RKO (cell line): Measurements from ENCODE around the gene PPFIA3.
"Not testable (repeated sequence)": the region's sequence is repeated elsewhere in the genome, so short reads cannot be mapped to it uniquely, and the experiment has no call there.

Experiments
- DNase-seq: peaks from one replicate; pipeline ENCODE4 v3.0.0-alpha.2; 2016; ENCODE audit warnings: low spot score

The PPFIA3 gene

DNA sequence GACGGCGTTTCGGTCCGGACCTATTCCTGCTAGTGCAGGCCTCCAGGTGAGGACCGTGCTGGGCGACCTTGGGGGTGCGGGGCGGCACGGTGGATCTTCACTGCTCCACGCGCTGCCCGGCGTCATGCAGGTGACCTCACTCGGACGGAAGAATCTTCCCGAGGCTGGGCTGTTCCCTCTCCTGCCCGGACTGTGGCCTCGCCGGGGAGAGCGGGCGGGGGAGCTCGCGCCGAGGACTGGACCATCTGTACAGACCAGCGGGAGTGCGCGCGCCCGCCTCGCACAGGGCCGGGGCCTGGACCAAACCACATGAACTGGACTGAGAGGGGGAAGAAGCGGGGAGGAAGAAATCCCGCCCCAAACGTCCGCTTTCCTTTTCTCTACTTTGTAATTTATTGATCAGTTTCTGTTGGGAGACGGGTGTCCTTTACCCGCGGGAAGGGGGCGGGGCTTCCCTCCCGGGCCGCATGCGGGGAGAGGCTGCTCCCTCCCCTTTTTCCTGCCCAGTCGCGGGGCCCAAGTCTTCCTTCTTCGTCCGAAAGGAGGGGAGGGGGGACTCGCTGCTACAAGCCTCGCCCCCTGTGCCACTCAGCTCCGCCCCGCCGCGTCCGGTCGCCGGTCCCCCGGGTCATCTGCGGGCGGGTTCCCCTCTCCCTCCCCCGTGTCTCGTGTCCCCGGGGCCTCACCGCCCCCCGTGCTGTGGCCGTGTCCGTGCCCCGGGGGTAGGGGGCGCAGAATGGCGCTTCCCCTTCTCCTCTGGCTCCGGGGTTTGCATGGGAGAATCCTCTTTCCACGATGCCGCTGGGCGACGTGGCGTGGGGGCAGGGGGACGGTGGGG is 31.0 kb downstream of the PPFIA3 start:
- peak; percentile 91 for DNase-seq

DNA sequence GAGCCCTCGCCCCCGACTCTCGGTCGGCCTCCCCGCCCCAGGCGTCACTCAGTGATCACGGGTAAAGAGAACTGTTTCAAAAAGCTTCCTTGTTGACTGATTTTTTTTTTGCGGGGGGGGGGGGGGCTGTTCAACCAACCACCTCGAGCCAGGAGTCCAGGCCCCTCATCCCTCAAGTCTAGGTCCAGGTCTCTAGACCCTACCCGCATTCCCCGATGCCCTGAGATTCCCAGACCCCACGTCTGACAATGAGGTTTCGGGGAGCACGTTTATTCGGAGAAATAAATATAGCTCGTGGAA is 31.6 kb downstream of the PPFIA3 start:
- peak; percentile 40 for DNase-seq

DNA sequence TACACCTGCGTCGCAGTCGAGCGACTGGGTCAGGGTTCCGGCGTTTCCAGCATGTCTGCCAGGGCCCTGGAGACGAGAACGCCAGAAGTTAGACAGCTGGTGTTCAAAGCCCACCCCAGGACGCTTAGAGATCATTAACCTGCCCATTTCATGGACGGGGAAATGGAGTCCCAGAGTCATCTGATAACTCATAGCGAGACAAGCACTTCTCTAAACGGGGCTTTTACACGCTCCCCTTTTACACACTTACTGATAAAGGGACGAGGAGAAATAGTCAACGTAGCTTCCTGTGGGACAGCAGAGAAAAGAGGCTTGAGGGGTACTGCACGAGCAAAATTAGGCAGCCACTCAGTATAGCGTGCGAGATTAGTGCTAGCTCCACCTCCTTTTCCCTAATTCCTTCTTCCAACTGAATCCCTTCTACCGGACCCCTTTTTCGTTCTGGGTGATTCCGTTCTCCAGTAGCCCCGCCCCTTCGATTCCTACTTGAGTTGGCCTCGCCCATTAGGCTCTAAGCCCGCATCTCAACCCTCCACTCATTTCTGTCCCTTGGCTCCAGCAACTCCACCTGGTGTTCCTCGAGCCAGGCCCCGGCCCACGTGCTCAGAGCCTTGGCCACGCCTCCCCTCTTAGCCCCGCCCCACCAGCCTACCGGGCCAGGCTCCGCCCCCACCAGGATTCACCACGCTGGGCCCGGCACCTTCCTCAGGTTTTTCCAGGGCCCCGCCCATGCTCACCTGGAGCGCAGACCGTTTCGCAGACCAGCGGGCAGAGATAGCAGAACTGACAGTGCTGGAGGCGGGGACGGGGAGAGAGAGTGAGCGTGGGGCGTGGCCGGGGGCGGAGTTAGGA is 32.1 kb downstream of the PPFIA3 start:
- DNase-seq = peak; percentile 91

- no peak for DNase-seq
Measured at GRCh38 chr19:49152119-49152550, 32.8 kb downstream of the PPFIA3 start.

GRCh38 chr19:49153167-49153809 is 33.9 kb downstream of the PPFIA3 start:
- DNase-seq = no peak

- no peak for DNase-seq
Measured at GRCh38 chr19:49154279-49154678, 34.9 kb downstream of the PPFIA3 start.

DNA sequence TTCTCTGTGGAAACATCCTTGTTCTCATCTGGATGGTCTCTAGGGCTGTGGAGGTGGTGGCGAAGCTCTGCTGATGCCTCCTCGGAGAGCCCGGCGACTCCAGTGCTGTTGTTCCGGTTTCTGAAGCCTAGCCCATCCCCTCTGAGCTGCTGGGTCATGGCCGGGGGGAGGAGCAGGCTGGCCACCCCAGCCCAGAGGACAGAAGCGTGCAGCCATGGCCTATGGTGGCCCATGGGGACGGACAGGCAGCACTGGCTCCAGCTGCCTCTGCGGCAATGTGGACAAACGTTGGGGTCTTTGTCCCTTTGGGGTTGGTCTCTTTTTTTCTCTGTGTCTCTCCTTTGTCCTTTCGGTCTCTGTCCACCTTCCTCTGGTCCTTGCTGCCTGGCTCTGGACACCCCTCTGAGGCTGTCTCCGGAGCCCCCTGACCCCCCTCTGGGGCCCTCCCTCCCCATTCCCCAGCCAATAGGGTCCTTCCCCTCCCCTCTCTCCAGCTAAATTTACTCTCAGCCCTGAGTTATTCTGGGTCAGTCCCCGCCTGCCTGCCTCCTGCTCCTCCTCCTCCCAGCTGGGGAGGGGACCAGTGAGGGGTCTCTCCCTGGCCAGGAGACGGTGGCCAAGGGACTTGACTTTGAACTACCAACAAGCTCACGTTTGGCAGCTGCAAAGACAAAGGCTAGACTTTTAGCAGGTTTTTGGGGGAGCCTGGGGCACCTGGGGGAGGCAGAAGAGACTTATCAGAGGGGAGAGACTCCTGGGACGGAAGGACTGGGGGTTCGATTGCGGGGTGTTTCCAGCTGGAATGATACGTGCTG is 35.9 kb downstream of the PPFIA3 start, which contains the start of gene HRC:
HRC (minus strand) TSS at position 392 of the 815 bp plus-strand sequence; CDS start at position 233, 159 bp downstream.
- no peak for DNase-seq

GRCh38 chr19:49155820-49156346 is 36.5 kb downstream of the PPFIA3 start:
- DNase-seq = no peak

DNA sequence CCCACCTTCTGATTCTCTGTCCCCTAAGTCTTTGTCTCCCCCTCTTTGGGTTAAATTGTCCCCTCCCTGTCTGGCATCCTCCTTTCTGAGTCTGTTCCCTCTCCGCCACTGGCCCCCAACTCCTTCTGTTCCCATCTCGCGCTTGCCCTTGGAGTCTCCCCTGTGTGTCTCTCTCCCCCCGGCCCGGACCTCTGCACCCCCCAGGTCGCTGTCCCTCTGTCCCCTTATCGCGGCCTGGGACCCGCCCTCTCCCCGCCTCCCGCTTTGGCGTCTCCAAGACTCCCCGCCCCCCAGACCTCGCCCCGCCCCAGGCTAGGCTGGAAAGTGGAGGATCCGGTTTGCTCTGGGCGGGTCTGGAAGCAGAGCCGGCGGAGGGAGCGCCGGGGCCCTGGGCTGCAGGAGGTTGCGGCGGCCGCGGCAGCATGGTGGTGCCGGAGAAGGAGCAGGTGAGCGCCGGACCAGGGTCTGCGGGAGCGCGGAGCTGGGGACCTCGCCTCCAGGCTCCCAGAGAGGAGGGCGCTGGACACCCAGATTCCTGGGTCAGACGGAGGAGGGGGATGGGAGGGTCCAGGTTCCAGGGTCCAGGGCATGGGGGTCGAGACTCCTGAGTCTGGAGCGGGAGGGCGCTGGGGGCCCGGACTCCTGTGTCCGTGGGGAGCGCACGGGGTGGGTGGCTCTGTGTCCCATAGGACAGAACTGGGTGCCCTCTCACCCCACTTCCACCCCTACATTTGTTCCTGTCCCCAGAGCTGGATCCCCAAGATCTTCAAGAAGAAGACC is 38.3 kb downstream of the PPFIA3 start, which contains the start of gene TRPM4:
TRPM4 (plus strand) TSS at position 348 of the 780 bp plus-strand sequence; CDS start at position 423, 75 bp downstream.
- peak; percentile 80 for DNase-seq

- no peak for DNase-seq
Measured at GRCh38 chr19:49160450-49161189, 41.3 kb downstream of the PPFIA3 start.

- DNase-seq = no peak
Measured at GRCh38 chr19:49161987-49162386, 42.6 kb downstream of the PPFIA3 start.

GRCh38 chr19:49165111-49165750 is 45.9 kb downstream of the PPFIA3 start:
- no peak for DNase-seq

- no peak for DNase-seq
Measured at GRCh38 chr19:49165865-49166301, 46.5 kb downstream of the PPFIA3 start.

GRCh38 chr19:49167857-49168409 is 48.6 kb downstream of the PPFIA3 start:
- no peak for DNase-seq

DNA sequence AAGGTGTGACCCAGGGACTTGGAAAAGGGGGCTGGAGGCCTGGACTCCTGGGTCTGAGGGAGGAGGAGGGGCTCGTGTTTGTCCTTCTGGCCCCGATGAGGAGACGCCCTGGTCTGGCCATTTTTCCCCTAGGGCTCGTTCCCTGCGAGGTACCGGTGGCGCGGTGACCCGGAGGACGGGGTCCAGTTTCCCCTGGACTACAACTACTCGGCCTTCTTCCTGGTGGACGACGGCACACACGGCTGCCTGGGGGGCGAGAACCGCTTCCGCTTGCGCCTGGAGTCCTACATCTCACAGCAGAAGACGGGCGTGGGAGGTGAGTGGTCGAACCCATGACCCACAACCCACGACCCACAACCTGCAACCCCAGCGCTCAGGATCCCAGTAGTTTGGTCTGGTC is 49.1 kb downstream of the PPFIA3 start:
- no peak for DNase-seq

- DNase-seq = no peak
Measured at GRCh38 chr19:49173198-49173597, 53.9 kb downstream of the PPFIA3 start.

GRCh38 chr19:49180659-49181058 is 61.3 kb downstream of the PPFIA3 start:
- DNase-seq = no peak

GRCh38 chr19:49182010-49182847 is 62.9 kb downstream of the PPFIA3 start:
- not testable (repeated sequence) for DNase-seq
